Coronary artery (tissue), 2 donors: ENCODE measurements around the gene GPRC5D.

Source experiments
- DNase-seq: peaks from one replicate; pipeline ENCODE4 v3.0.0-alpha.2; 2017; ENCODE audit warnings: low spot score
- H3K27ac ChIP-seq, 2 donors: fragments of 200-600 bp; sonication (generic); one replicate each; pipeline ENCODE4 v1.5.1; 2016 to 2019
- H3K4me3 ChIP-seq: fragments of 200-600 bp; sonication (generic); 2 replicates; pipeline ENCODE4 v1.5.1; 2016; ENCODE audit warnings: mild to moderate bottlenecking, moderate library complexity
- TF ChIP-seq, protein P1 (sequence below): fragments of 200-600 bp; sonication (generic); IDR thresholded peaks from one replicate; pipeline ENCODE4 v1.5.1; 2019; ENCODE audit warnings: antibody characterized with exemption

GPRC5D gene

GRCh38 chr12:12939888-12940287, 12.1 kb downstream of the GPRC5D start:
- Histone ChIP-seq H3K27ac (no peak overlapping the region), H3K4me3 (no peak overlapping the region)
- TF ChIP-seq, protein P1, sequence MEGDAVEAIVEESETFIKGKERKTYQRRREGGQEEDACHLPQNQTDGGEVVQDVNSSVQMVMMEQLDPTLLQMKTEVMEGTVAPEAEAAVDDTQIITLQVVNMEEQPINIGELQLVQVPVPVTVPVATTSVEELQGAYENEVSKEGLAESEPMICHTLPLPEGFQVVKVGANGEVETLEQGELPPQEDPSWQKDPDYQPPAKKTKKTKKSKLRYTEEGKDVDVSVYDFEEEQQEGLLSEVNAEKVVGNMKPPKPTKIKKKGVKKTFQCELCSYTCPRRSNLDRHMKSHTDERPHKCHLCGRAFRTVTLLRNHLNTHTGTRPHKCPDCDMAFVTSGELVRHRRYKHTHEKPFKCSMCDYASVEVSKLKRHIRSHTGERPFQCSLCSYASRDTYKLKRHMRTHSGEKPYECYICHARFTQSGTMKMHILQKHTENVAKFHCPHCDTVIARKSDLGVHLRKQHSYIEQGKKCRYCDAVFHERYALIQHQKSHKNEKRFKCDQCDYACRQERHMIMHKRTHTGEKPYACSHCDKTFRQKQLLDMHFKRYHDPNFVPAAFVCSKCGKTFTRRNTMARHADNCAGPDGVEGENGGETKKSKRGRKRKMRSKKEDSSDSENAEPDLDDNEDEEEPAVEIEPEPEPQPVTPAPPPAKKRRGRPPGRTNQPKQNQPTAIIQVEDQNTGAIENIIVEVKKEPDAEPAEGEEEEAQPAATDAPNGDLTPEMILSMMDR = no peak
- DNase-seq = no peak

DNA sequence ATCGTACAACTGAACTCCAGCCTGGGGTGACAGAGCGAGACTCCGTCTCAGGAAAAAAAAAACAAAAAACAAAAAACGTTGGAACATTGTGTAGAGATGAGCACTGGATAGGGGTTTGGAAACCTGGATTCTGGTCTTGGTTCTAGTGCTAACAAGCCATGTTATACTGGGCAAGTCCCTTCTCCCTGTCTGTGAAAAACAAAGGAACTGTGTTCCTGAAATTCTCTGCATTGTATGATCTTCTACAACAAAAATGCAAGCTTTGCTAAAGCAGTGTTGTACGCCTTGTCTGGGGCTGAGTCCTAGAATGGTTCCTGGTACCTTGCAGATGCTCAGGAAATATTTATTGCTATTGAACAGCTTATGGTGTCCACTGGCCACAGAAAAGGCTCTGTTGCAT, 13.4 kb downstream of the GPRC5D start:
- DNase-seq = no peak
- Histone ChIP-seq H3K4me3 (no peak overlapping the region), H3K27ac (no peak overlapping the region)
- TF ChIP-seq, protein P1 = no peak

DNA sequence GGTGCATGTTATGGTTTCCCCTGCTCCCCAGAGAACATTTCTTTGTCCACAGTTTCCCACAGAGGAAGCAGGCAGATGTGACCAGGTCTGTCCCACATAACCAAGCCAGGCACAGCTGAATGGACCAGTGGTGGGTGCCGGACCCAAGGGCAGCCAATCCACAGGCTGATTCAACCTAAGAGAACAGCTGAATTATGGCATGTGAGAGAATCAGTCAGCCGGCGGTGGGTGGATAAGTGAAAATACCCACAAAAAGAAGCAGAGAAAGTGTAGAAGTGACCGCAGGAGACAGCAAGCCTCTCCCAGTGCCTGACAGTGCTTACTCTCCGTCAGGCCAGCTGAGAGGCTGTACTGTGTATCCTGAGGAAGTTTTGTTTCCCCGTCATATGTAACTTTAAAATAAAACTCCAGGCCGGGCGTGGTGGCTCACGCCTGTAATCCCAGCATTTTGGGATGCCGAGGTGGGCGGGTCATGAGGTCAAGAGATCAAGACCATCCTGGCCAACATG, 14.9 kb downstream of the GPRC5D start:
- TF ChIP-seq, protein P1 = no peak

GRCh38 chr12:12934556-12934955, 17.4 kb downstream of the GPRC5D start:
- Histone ChIP-seq H3K27ac (no peak overlapping the region), H3K4me3 (no peak overlapping the region)
- TF ChIP-seq, protein P1 = no peak
- no peak for DNase-seq

More for the DNA sequence above, 14.9 kb downstream of the GPRC5D start:
- Histone ChIP-seq H3K27ac (no peak overlapping the region), H3K4me3 (no peak overlapping the region)
- DNase-seq = no peak

DNA sequence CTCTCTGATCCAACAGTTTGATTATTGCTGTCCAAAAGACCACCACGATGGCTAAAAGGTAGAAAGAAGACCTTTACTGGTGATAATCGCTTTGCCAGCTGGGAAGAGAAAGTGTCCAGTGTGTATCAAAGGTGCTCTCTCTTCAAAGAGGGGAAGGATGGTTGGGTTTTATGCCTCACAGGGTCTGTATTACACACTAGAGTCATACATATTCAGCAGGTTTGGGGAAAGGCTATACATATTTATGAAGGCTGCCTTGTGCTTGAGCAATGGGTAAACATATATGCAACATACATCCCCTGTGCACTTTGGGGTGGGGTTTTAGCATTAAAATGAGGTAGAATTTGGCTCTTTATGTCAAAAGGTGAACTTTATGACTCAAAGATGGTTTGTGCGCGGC, 18.2 kb downstream of the GPRC5D start:
- no peak for DNase-seq
- Histone ChIP-seq H3K27ac (no peak overlapping the region), H3K4me3 (no peak overlapping the region)
- TF ChIP-seq, protein P1 = no peak

DNA sequence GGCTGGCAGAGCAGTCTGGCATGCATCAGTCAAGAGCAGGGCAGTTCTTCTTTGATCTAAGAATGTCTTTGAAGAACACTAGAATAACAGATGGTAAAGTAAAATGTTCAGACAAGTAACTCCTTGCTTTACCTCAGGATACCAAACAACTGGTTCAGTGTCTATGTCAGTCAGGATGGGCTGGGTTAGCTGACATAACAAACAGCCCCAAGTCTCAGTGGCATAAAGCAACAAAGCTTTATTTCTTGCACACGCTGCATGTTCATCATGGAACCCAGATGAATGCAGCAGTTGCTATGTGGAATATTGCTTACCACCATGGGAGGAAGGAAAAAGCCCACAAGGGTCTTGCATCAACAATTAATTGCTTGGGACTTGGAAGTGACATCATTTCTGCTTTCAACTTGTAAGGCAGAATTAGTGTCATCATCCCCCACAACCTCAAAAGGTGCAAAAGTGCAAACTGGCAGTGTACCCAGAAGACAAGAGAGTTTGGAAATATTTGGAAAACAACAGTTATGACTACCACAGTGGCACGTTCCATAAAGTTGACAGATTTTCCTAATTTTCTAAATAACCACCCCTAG, 21.2 kb downstream of the GPRC5D start:
- no peak overlapping the region for H3K4me3 ChIP-seq
- TF ChIP-seq, protein P1 = no peak

GRCh38 chr12:12929696-12930095, 22.3 kb downstream of the GPRC5D start:
- TF ChIP-seq, protein P1 = no peak
- no peak overlapping the region for H3K27ac ChIP-seq
- H3K4me3 ChIP-seq = no peak overlapping the region
- DNase-seq = peak; percentile 41

More for the DNA sequence above, 21.2 kb downstream of the GPRC5D start:
- H3K27ac ChIP-seq = no peak overlapping the region
- DNase-seq = no peak
